Hematopoietic multipotent progenitor cell treated with erythropoietin and hydrocortisone succinate and interleukin-3 and kit ligand, for 17 days (in vitro differentiated cells): ENCODE measurements around the gene CTNNA3.

Source experiments
- DNase-seq: peaks from one replicate; pipeline ENCODE4 v3.0.0-alpha.2; 2015; ENCODE audit warnings: low spot score

CTNNA3 gene

DNA sequence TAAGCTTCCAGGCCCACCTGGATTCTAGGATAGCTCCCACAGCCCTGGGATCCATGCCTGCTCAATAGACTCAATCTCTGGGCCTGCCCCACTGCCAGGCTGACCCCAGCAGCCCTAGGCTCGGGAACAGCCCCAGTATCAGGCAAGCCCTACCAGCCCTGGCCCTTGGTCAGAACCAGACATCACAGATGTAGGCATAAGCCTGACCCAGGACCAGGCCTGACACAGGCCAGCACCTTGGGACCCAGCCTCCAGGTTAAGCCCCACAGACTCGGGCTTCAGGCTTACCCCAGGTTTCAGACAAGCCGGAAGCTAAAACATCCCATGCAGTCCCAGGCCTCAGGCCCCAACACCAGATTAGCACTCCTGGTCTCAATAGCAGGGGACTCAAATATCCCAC lies 1046.4 kb downstream of the CTNNA3 start:
- DNase-seq, result no peak

DNA sequence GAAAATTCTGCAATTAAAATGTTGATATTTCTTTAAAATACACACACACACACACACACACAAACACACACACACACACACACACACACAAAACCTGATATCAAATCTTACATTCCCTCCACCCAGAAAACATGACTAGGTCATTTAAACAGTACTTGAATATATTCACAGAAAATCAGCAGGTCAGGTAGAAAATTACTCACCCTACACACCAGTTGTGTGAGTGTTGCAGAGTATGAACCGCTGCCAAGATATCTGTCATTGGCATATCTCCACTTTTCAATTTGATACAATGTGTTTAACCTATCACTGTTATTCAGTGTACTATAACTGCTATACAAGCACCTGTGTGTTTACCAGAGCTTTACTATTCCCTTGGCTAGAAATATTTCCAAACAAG lies 1053.8 kb downstream of the CTNNA3 start:
- no peak for DNase-seq

DNA sequence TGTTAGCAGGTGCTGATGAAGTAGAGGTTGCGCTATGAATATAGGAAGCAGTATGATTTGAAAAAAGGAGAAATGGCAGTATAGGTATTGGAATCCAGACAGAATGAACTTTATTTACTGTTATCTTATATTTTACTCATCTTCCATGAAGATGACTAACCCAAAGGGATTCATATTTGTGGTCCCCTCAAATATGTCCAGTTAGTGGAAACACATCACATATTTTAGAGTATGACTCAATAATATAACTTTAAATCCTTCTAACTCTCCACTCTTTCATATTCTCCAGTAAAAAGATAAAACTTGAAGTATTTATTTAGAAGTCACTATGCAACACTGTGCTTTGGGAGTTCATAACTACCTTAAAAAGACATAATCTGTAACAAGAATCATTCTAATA lies 1056.6 kb downstream of the CTNNA3 start:
- no peak for DNase-seq

DNA sequence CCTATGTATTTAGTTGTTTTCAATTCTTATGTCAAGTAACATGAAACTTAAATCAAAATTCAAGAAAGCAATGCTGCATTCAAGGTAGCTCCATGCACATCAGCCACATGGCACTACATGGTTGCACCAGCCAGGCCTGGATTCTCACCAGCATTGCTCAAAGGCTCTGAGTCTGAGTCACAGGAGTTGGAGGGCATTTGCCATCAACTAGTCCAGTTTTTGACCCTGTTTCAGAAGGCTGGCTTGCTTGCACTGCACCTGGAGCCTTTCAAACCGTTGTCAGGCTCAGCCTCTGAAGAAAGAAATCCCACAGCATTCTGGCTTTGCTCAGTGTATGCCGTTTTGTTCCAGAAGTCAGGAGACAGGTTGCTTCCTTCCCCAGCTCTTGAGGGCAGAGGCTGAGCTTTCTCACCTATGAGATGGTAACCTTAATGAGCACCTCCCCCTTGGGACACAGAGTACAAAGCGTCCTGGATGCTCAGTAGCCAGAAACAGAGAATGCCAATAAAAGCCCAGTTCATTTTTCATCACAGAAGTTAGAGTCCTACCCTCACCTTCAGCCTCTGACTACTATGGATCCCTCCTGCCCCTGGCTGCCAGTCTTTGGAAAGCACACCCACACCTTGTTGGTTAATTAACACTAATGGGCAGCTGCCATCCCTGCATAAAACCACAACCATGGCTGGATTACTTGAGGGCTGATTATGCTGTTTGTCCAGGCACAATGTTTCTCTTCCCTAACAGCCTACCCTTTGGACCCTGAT lies 1058.5 kb downstream of the CTNNA3 start:
- DNase-seq, result no peak

DNA sequence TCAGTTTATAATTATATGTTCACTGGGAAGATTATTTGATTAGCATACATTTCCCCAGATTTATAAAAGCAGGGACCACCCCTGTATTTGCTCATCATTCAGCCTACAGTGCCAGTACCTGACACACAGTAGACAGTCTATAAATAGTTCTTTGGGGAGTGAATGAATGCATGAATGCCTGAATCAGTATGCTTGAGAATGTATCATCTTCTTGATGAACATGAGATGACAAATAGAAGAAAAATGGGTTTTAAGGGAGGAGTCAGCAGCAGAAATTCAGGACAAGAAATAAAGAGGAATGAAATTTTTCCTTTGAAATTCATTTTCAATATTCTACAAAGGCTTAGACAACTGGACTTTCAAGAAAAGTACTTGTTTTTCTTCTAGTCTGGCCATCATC lies 1066.0 kb downstream of the CTNNA3 start:
- DNase-seq, result no peak

- no peak for DNase-seq
These were observed 1068.8 kb downstream of the CTNNA3 start for GRCh38 chr10:66627156-66627555.

DNA sequence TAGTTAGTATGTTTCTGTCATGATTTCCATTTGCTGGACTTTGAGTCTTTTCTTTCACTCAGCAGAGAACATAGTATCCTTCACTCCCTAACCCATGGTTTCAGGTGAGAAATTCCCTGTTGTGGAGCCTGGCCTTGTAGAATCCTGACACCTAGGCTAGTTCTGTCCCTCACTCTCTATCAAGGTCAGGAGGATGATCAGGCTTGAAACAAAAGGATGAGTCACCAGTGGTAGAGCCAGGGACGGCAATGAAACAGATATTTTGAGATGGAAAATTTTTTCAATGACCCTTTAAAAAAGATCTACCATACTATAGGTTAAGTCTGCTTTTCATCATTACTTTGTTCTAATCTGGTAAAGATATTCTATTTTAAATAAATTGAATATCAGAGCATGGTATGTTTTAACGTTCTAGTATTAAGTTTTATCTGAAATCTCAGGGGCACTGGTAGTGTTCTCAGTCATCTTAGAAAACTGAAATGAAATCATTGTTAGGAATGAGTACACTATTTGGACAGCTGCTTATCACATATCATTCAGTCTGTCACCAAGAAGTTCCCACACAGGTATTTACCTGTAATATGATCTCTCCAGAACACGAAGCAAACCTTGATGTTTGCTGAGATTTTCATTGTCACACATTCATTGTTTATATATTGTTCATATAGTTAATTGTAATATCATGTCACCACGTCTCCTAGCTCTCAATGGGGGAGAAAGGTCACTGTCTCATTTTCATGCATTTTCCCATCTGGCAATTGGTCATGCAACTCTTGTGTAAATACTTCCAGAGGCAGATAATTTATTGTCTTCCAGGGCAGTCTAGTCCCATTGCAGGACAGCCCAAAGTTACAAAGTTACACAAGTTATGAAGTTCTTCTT lies 1070.0 kb downstream of the CTNNA3 start:
- no peak for DNase-seq

- no peak for DNase-seq
These were observed 1073.9 kb downstream of the CTNNA3 start for GRCh38 chr10:66622050-66622449.

- DNase-seq, result no peak
These were observed 1091.8 kb downstream of the CTNNA3 start for GRCh38 chr10:66604195-66604594.

DNA sequence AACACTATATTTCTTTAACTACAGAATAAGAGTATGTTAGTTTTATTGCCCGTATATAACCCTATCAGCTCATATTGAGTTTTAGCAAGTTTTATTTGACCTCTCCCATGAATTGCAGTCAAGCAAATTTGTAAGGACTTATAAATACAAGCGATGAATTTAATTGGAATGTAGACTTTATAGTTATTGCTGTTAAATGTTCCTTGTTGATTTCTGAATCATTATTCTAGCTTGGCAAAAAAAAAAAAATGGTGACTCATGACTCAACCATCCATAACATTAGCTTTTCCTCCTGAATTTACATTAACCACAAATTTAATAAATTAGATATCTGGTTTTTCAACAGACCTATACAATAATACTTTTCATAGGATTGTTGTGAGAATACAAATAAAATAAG lies 1104.1 kb downstream of the CTNNA3 start:
- DNase-seq, result no peak

DNA sequence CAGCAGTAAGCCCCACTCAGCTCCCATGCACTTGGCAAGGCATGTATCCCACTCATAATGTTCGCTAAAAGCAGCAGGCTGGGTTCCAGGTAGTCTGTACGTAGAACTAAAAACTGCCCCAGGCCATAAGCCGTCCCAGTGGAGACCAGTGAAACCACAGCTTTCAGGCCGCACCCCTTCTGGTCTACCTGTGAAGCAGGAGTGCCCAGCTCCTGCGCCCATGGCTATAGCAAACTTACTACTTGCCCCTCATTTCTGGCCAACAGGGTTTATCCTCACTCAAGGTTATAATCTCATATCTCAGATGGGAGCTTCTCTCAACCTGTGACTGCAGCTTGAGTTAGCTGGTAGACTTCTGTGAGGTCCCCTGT lies 1108.3 kb downstream of the CTNNA3 start:
- DNase-seq, result no peak

GRCh38 chr10:66586897-66587679 lies 1108.9 kb downstream of the CTNNA3 start:
- DNase-seq, result no peak

- no peak for DNase-seq
These were observed 1109.9 kb downstream of the CTNNA3 start for GRCh38 chr10:66586073-66586472.

DNA sequence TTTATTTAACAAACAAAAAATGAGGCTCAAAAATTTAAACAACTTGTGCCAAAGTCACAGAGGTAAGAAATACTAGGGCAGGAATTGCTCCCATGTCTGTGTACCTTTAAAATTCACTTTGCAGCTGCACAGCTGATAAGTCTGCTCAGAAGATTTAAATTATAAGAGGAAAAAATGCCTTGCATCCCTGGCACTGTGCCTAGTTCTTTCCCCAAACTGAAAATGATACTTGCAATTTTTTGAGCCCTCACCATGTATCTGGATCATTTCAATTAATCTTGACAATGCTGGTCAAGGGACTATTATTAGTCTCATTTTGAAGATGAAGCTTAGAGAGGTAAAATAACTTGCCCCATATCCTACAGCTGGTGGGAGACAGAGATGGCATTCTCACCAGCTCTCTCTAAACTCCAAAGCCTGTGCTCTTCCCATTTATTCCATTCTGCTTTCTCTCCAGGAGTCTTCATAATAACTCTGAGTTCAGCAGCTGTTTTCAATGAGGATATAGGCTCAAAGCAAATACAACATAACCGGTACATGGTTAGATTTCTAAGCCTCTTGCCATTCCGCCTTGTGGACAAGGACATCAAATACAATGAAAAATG lies 1120.6 kb downstream of the CTNNA3 start:
- no peak for DNase-seq

DNA sequence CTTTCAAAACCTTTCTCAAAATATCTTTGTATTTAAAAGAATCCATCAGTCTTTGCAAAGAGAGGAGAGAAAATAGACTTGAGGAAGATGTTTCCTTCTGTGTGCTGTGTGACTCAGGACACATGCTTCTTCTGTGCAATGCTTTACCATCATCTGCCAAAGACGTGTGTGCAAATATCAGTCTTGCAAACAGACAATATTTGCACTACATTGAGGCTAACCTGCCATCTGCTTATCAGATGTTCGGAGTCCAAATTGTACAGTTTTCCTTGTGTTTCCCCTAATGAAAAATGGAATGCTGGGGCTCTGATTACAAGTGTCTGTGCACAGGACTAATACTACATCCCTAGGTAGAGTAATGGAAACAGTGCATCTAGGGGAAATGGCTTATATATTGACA lies 1123.3 kb downstream of the CTNNA3 start:
- no peak for DNase-seq

DNA sequence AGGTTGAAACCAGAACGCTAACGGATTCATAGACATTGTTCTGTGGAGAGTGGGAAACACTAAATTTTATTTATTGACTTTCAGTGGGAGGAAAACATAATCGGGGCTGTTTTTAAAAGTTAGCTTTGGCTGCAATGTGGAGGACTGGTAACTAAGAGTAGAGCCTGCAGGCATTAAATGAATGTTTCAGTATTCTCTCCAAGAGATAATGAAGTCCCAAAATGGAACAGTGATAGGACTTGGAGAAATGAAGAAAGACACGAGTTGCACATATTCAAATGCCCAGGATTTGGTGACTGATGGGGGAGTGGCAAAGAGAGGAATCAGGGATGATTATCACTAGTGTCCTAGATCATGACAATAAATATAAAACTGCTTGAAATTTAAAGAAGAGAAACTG lies 1130.0 kb downstream of the CTNNA3 start:
- no peak for DNase-seq

- no peak for DNase-seq
These were observed 1131.7 kb downstream of the CTNNA3 start for GRCh38 chr10:66564287-66564686.

DNA sequence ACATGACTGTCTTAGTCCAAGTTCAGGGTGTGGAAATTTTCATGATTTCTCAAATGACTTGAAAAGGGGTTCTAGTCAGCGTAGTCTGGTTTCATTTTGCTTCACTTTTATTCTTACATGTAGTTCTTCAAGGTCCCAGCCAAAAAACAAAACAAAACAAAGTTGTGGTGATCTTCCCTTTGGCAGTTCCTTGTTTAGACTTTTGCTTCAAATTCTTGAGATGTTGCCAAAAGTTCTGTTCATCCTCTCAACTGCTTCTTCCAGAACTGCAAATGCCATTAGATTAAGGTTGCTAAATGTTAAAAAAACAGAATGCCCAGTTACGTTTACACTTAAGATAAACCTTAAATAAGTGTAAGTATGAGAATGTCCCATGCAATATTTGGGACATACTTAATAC lies 1140.9 kb downstream of the CTNNA3 start:
- DNase-seq, result no peak

DNA sequence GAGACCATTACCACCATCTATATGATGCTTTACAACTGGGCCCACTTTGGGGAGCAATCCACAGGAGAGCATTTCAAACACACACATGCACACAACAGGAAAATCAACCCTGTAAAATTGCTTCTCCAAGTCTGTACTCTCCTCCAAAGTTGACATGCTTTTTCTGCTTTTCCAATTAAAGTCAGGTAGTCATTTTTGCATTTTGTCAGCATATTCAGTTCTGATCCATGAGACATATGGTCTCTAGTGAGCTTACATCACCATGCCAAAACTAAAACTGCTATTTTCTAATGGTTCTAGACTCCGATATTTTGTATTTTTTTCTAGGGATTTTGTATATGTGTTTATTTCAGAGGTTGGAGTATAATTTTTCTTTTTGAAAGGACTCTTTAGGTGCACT lies 1143.7 kb downstream of the CTNNA3 start:
- no peak for DNase-seq

DNA sequence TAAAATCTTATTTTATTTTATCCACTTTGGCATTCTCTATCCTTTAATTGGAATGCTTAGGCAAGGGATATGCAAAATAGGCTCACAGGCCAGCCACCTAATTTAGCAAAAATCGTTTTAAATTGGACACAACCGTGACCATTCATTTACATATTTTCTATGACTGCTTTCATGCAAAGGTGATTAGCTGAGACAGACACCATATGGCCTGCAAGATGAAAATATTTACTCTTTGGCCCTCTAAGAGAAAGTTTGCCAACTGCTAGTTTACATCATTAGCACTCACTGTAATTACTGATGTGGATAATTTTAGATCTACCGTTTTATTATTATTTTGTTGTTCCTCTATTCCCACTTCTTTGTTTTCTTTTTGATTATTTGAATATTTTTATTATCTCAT lies 1145.6 kb downstream of the CTNNA3 start:
- no peak for DNase-seq

DNA sequence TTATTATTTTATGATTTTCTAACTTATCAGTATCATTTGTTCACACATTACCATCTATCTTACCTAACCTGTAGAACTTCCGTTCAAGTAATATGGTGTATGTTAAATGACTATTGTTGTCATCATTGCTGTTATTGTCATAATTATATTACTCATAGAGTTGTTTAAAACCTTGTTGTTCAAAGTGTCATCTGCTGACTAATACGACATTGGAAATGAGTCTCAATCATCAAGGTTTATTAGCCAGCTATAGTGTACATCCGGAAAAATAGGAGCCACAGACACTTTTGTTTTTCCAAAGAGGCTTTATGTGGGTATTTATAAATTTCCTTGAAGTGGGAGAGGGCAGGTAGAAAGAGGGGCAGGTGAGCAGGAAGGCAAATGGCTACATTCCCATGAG lies 1157.1 kb downstream of the CTNNA3 start:
- DNase-seq, result no peak

DNA sequence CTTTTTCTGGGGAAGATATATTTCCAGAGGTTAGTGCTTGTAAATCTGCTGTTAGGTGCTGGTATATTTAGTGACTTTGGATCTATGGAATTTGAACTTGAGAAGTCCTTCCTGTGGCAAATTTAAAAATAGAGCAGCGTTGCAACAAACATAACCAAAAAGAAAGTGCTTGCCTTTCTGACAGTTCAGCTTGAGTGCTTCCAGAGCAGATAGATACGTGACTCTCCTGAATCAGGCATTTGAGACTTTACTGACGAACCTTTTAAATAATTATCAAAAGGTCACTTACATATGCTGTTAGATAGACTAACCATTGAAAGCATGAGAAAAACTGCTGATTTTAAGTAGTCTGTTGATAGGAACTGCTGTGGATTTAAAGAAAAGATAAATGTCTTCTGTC lies 1157.6 kb downstream of the CTNNA3 start:
- no peak for DNase-seq
